ENCODE results near the gene ROBO1. TPM values are rescaled to one million over a fixed set of nuclear protein-coding genes. Genes with fewer than 3 reads are reported as not detected.

ROBO1 gene
- total RNA-seq, 1 experiment from 2014 or later = 32.2 TPM

DNA sequence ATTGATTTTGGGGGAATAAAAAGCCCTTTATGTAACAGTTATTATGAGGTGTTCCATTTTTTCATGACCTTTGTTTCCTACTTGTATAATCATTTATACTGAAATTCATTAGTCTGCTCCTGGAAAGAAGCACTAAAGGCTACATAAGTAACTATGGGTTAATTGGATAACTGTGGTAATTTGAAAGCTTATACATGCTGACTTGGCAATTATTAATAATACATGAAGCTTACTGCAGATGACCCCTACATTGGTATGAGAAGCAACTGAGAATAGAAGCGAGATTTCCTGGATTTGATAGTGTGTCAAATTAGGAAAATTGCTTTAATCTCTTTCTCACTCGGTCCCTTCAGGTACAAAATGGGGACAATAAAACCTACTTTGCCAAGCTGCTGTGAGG is 658.0 kb downstream of the ROBO1 start:
- Mint-ChIP-seq H3K4me3 (ENCODE audit: unreplicated experiment) (no peak overlapping the region), H3K36me3 (ENCODE audit: insufficient read depth, unreplicated experiment) (no peaks in the 10 kb centered on the region), H3K4me1 (ENCODE audit: insufficient read depth, unreplicated experiment) (peaks cover 7% of the 10 kb centered on the region), H3K9me3 (ENCODE audit: unreplicated experiment) (no peaks in the 10 kb centered on the region), H3K27me3 (ENCODE audit: insufficient read depth, unreplicated experiment) (peaks cover 78% of the 10 kb centered on the region), H3K27ac (ENCODE audit: low read depth, unreplicated experiment) (no peak overlapping the region)
- intact Hi-C loops (cut with micrococcal nuclease) = no loop called here
- ChIA-PET CTCF (interaction anchor here (0.6 kb wide), 1 partner anchor 24 kb away, joined by 5 read pairs; no protein-coding TSS in a partner anchor), POLR2A (no interaction called here)
- no peak for DNase-seq (ENCODE audit: unreplicated experiment)
- TF ChIP-seq, protein P1, sequence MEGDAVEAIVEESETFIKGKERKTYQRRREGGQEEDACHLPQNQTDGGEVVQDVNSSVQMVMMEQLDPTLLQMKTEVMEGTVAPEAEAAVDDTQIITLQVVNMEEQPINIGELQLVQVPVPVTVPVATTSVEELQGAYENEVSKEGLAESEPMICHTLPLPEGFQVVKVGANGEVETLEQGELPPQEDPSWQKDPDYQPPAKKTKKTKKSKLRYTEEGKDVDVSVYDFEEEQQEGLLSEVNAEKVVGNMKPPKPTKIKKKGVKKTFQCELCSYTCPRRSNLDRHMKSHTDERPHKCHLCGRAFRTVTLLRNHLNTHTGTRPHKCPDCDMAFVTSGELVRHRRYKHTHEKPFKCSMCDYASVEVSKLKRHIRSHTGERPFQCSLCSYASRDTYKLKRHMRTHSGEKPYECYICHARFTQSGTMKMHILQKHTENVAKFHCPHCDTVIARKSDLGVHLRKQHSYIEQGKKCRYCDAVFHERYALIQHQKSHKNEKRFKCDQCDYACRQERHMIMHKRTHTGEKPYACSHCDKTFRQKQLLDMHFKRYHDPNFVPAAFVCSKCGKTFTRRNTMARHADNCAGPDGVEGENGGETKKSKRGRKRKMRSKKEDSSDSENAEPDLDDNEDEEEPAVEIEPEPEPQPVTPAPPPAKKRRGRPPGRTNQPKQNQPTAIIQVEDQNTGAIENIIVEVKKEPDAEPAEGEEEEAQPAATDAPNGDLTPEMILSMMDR (IDR thresholded peaks at IDR 0.05; ENCODE audit: unreplicated experiment) = no peak
- BruUV-seq (replicated peaks) = no TSS peak

DNA sequence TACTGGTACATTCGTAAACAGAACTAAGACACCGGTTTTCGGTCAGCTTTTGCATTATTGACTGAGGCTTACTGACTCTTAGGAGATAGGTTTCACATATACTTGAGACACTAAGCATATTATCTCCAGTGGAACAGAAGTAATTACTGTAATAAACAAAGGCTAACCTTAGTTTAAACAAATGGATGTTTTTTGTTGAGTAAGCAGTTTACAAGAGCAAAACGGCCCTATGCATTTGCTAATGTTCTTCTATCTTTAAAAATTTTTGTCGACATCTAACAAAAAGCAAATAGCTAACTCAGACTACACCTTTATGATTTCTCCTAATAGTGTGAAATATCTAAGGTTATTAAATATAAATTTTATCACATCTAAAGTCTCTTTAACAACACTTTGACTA is 664.5 kb downstream of the ROBO1 start:
- no TSS peak for BruUV-seq (replicated peaks)
- intact Hi-C loops (cut with micrococcal nuclease) = no loop called here
- H3K4me3 Mint-ChIP-seq (ENCODE audit: unreplicated experiment) = no peak overlapping the region
- no peaks in the 10 kb centered on the region for H3K36me3 Mint-ChIP-seq (ENCODE audit: insufficient read depth, unreplicated experiment)
- H3K4me1 Mint-ChIP-seq (ENCODE audit: insufficient read depth, unreplicated experiment) = no peaks in the 10 kb centered on the region
- H3K27me3 Mint-ChIP-seq (ENCODE audit: insufficient read depth, unreplicated experiment) = peaks cover 93% of the 10 kb centered on the region
- POLR2A ChIA-PET = no interaction called here
- no peak overlapping the region for H3K27ac Mint-ChIP-seq (ENCODE audit: low read depth, unreplicated experiment)
- TF ChIP-seq, protein P1 (IDR thresholded peaks at IDR 0.05; ENCODE audit: unreplicated experiment) = no peak
- no peak for DNase-seq (ENCODE audit: unreplicated experiment)
- CTCF ChIA-PET = interaction anchor here (7.2 kb wide), 1 partner anchor 18 kb away, joined by 45 read pairs; no protein-coding TSS in a partner anchor
- H3K9me3 Mint-ChIP-seq (ENCODE audit: unreplicated experiment) = no peaks in the 10 kb centered on the region

DNA sequence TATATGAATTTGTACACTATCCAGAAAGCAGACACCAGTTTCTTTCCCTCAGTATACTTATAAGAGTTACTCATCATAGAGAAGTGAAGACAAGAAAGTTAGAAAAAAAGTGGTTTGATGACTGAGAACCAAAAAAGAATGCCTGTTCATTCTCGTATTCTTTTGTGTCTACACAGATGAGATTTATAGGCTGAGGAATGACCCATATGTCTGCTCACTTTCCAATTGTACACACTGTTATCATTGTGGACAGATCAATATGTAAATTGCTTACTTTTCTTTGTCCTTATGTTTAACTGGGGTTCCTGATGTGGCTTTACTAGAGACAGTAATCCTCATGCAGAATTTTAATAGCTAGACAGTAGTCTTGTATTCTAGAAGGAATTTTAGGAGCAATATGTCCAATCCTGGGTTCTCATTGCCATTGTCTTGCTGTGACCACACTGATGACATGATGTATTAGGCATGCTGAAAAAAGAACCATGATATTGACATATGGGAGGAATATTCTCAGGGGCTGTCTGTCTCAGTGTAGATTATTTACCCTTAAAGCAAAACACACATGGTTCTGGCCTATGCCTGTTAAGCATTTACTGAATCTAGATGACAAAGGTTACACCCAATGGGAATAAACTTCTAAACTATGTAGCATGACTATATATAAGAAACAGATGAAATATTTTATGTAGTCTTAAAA is 669.7 kb downstream of the ROBO1 start:
- no peaks in the 10 kb centered on the region for H3K36me3 Mint-ChIP-seq (ENCODE audit: insufficient read depth, unreplicated experiment)
- ChIA-PET POLR2A (no interaction called here), CTCF (no interaction called here)
- no TSS peak for BruUV-seq (replicated peaks)
- TF ChIP-seq, protein P1 (IDR thresholded peaks at IDR 0.05; ENCODE audit: unreplicated experiment) = no peak
- no peaks in the 10 kb centered on the region for H3K4me1 Mint-ChIP-seq (ENCODE audit: insufficient read depth, unreplicated experiment)
- H3K27ac Mint-ChIP-seq (ENCODE audit: low read depth, unreplicated experiment) = no peak overlapping the region
- intact Hi-C loops (cut with micrococcal nuclease) = no loop called here
- no peak overlapping the region for H3K4me3 Mint-ChIP-seq (ENCODE audit: unreplicated experiment)
- no peaks in the 10 kb centered on the region for H3K9me3 Mint-ChIP-seq (ENCODE audit: unreplicated experiment)
- H3K27me3 Mint-ChIP-seq (ENCODE audit: insufficient read depth, unreplicated experiment) = peaks cover 92% of the 10 kb centered on the region
- no peak for DNase-seq (ENCODE audit: unreplicated experiment)

DNA sequence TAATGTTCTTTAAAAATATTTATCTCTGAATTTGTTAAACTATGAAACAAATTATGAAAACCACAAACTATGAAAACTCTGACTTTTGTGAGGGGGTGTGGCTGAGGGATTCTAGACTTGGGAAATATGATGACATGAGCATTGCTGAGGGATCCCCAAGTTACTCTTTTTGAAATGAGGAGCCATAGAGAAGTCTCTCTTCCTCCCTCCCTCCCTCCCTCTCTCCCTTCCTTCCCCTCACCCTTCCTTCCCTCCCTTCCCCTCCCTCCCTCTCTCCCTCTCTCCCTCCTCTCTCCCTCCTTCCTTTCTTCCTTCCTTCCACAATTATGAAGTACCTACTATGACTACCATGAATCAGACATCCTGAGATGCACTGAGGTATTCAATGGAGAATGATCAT is 673.1 kb downstream of the ROBO1 start:
- no peaks in the 10 kb centered on the region for H3K36me3 Mint-ChIP-seq (ENCODE audit: insufficient read depth, unreplicated experiment)
- H3K4me3 Mint-ChIP-seq (ENCODE audit: unreplicated experiment) = no peak overlapping the region
- no peak overlapping the region for H3K27ac Mint-ChIP-seq (ENCODE audit: low read depth, unreplicated experiment)
- no TSS peak for BruUV-seq (replicated peaks)
- ChIA-PET POLR2A (no interaction called here), CTCF (interaction anchor here (1.0 kb wide), 1 partner anchor 8 kb away, joined by 5 read pairs; no protein-coding TSS in a partner anchor)
- H3K9me3 Mint-ChIP-seq (ENCODE audit: unreplicated experiment) = no peaks in the 10 kb centered on the region
- intact Hi-C loops (cut with micrococcal nuclease) = no loop called here
- no peaks in the 10 kb centered on the region for H3K4me1 Mint-ChIP-seq (ENCODE audit: insufficient read depth, unreplicated experiment)
- peaks cover 99% of the 10 kb centered on the region for H3K27me3 Mint-ChIP-seq (ENCODE audit: insufficient read depth, unreplicated experiment)
- TF ChIP-seq, protein P1 (IDR thresholded peaks at IDR 0.05; ENCODE audit: unreplicated experiment) = no peak
- DNase-seq (ENCODE audit: unreplicated experiment) = no peak

All from MCF 10A (cell line).